GM18873 (cell line): Measurements from ENCODE around the gene GSN.

ENCODE experiments used
- ATAC-seq: cut with Tn5 transposase; IDR thresholded peaks from one replicate; pipeline ENCODE4 v1.9.1; 2021; ENCODE audit warnings: mild to moderate bottlenecking, moderate library complexity, moderate number of reproducible peaks; ENCODE audit not compliant: unreplicated experiment, low FRiP score

The GSN gene

DNA sequence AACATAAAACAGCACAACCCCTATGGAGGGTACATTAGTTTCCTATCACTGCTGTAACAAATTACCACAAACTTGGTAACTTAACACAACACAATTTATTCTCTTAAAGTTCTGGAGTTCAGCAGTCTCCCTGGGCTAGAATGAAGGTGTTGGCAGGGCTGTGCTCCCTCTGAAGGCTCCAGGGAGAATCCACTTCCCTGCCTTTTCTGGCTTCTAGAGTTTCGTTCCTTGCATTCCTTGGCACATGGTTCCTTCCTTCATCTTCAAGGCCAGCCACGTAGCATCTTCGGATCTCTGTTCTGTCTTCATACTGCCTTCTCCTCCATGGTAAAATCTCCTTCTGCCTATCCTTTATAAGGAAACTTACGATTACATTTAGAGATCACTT lies 25.0 kb upstream of the GSN start:
- ATAC-seq: no peak

DNA sequence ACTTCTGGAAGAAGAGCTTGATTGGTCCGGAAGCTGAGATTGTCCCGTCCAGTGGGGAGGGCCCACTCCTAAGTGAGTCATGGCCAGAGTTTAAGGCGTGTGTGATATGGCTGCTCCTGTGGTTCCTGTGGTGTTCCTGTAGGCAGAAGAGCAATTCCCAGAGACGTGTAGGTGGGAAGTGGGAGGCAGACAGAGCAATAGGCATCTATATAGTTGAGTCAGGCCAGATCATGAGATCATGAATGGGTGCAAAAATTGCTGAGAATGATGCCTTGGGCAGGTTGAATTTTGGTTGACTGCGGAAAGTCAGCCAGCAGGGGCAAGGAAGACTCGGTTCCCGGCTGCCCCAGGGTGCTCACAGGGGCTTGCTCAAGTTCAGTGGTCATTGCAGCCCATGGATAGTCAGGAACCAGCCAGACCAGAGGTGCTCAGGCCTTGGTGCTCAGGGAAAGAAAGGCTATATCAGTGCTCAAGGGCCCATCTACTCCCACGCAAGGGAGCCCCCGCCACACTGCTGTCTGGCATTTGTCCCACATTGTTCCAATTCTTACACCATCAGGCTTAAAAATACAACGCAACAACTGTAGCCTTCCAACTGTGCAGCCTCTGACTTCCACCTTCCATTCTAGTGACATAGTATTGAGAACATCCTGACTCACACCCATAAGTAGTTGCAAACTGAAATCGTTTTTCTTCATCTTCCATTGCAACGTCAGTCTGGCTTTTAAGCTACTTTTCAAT lies 21.0 kb upstream of the GSN start:
- no peak for ATAC-seq

DNA sequence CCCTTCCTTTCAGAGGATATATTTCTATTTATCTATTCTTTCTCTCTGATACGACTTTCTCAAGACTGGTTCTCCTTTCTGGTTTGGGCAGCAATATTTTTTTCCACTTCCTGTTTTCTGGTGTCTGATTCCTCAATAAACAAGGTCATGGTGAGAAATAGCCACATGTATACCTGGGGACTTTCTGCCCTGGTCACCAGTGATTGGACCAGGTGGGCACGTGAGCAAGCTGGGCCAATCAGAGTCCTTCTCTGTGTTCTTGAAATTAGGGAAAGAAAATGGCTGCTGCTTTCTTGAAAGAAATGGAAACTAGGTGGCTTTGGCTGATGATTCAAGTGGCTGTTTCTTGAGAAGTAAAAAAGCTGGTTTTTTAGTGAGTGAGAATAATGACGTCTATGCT lies 18.4 kb upstream of the GSN start:
- no peak for ATAC-seq

DNA sequence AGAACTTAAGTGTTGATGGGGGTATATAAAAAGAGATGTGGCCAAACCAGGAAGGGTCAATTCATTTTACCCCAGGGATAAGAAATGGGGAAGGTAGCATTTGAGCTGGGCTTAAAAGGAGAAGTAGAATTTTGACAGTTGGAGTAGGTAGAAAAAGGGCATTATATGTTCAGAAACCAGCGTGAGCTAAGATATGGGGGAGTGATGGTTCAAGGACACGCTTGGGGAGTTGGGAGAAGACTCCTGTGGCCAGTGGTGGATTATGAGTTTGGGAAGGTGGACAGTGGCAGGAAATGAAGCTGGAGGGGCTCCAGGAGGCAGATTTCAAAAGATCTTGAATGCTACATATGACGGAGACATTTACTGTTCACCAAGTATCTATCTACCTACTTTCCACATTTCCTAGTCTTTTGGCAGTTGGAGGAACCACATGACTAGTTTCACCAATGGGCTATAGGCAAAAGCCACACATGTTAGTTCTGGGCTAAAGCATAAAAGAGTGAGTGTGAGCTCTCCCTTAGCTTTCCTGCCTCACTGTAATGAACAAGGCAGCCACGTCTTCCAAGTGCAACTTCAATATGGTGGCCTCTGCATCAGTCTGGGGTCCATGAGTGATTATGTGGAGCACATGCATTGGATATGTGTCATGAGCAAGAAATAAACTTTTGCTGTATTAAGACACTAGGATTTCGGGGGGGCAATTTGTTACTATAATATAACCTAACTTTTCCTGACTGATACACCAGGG lies 15.7 kb upstream of the GSN start:
- ATAC-seq: no peak

DNA sequence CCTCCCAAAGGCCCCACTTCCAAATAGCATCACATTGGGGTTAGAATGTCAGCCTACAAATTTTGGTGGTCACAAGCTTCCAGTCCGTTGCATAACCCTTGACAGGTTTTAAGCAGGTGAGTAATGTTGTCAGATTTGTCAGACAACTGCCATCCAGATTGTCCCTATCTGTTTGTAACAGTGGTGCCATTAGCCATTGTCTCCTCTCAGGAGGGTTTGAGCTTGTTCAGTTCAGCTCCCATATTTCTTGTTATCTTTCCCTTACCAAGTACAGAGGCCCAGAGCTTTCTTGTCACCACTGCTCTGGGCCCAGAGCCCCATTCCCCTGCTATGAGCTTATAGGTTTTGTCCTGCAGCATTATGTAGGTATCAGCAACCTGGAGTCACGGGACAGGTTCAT lies 14.8 kb upstream of the GSN start:
- ATAC-seq: no peak

DNA sequence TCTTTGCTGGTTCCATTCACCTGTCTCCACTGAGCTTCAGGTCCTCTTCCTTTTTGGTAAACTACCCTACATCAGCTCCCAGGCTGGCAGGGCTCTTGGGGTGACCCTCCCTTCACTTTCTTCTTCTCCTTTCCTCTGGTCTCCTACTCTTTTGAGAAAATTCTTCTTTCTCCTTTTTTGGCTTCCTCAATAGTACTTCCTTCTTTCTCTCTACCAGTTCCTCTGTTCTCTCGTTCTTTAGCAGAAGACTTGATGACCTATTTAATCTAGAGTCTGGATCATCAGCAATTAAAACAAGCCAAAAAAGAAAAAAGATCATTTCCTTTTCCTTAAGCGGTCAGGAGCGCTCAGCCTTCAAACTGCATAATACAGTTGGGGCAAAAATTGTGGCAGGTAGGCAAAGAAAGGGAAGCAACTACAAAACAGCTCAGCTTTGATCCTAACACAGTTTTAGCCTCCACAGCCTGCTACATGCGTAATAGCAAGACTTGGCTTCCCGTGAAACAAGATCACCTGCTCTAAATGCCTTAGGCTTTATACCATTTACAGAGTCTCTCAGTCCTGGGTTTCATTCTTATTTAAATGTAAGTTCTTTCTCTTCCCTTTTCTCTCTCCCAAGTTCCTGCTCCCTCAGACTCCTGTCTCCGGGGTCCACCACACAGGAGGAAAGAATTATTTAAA lies 14.0 kb upstream of the GSN start:
- no peak for ATAC-seq

DNA sequence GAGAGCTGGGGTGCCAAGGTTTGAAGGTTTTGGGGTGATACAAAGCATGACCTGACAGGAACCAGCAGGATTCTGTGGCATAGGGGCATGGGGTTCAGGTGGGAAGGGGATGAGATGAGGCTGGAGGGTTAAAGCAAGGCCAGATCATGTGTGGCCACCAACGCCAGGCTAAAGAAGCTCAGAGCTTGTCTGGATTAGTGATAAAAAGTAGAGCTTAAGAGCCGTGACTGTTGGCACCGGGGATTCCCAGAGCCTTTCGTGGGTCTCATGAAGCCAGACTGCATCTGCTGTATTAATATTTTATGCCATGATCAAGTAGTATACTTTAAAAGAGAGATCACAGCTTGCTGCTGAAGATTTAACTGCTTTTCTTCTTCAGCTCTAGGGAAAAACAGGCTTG lies 8.5 kb upstream of the GSN start:
- ATAC-seq: no peak

DNA sequence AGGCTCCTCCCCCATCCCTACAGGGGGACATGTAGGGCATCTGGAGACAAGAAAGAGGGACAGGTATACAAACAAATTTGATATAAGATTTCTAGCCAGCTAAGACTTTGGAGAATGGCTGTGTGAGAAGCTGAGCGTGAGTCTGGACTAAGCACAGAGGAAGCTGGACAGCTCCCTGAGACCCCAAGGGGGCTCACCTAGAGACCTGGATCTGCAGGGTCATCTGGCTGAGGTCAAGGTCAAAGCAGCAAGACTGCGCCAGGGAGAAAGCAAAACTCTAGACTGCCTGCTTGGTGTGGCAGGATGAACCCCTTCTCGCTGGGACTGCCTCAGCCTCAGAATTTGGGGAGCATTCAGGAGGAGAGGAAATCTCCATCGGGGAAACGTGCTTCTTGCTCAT lies 8.0 kb upstream of the GSN start:
- ATAC-seq: no peak

DNA sequence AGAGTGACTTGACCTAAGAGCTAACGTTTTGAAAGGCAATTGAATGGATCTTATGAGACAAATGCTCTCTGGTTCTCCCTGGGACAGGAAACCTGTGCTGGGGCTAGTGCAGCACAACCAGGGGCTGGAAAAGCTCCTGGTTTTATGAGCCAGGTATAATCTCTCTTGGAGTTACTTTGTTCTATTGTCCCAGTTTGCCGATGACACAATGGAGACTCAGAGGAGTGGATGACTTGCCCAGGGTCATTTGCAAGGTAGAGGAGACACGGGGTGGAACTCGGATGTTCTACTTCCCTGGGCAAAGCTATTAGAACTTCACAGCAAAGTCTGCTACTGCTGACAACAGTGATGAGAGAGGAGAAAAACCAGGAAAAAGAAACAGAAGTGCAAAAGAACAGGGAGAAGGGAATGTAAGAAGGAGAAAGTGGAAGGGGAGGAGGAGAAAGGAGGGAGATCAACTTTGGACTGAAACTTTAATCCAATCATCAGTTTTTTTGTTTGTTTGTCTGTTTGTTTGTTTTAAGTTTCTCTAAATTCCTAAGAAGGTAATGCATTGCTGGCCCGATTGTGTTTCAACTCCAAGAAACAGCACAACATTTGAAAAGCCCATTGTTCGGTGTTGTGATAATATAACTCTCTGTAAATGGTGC lies 7.4 kb upstream of the GSN start:
- no peak for ATAC-seq

DNA sequence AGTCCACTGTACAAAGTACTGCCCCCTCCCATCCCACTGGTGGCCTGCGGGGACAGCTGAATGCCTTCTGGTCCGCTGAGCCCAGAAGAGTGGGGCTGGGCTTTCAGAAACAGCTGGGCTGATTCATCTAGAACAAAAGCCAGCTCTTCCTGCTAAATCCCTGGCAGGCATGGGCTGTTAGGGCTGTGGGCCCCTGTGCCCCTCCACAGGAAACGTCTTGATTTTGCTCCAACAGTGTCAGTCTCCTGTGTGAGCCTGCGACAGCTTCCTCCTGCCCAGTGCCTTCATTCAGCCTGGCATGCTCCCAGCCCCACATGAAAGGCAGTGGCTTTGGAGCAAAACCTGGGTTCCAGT lies 6.9 kb upstream of the GSN start:
- no peak for ATAC-seq

DNA sequence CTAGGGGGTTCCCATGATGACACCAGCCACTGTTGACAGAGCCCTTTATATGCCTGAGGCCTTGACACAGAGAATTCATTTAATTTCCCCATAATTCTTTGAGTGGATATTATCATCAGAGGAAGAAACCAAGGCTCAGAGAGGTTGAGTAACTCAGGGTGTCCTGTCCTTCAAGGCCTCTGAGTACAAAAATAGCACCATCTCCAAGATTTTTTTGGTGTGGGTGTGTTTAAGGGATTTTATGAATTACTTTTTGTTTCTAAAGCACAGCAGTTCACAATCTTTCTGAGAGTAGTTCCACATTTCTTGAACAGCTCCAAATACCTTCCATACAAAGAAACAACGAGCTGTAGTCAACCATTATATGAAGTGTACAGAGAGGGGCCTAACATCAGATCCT lies 6.2 kb upstream of the GSN start:
- no peak for ATAC-seq

DNA sequence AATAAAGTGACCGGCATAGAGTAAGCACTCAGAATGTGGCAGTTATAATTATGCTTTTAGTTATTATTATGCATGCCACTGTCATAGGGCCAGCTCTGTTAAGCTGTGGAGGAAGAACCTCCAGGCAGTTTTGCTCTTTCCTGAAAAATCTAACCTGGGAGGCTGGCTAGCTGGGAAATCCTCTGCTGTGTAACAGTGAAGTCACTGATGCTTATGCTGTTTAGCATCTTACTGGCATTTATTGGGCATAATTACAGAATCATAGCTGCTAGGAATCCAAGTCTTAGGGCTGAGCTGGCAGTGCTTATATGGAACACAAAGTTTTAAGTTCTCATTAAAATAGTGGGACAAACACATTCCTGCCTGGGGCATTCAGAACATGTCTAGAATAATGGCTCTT lies 5.5 kb upstream of the GSN start:
- no peak for ATAC-seq

DNA sequence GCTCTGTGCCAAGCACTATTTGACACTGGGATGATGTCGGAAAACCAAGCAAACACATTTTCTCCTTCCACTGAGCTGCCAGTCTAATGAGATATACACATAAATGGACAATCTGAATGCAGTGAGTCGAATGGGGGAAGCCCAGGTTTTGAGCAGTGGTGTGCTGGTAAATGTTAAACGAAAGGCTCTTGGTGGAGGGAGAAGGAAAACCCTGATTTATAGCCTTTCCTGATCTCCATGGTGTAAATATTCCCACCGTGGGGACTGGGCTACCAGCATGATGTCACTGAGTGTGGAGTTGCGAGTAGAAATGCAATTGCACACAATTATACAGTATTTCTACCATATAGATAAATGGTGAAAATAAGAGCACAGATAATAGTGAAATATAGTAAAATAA lies 5.0 kb upstream of the GSN start:
- ATAC-seq: no peak

DNA sequence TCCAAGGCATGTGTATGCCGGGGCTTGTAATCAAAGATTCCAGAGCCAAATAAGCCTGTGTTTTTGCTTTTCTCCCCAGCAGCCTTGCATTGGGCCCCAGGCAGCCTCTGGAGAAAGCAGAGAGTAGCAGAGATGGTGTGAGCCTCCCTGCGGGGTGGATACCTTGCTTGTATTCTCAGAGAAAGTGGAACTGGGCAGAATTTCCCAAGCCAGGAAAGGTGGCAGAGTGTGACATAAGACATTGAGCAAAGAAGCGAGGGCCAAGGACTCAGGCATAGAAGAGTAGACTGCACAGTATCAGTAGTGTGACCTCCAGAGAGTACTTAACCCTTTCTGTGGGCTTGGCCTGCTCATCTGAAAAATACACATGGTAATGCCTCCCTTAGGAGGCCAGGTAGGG lies 1.6 kb upstream of the GSN start:
- ATAC-seq: no peak

DNA sequence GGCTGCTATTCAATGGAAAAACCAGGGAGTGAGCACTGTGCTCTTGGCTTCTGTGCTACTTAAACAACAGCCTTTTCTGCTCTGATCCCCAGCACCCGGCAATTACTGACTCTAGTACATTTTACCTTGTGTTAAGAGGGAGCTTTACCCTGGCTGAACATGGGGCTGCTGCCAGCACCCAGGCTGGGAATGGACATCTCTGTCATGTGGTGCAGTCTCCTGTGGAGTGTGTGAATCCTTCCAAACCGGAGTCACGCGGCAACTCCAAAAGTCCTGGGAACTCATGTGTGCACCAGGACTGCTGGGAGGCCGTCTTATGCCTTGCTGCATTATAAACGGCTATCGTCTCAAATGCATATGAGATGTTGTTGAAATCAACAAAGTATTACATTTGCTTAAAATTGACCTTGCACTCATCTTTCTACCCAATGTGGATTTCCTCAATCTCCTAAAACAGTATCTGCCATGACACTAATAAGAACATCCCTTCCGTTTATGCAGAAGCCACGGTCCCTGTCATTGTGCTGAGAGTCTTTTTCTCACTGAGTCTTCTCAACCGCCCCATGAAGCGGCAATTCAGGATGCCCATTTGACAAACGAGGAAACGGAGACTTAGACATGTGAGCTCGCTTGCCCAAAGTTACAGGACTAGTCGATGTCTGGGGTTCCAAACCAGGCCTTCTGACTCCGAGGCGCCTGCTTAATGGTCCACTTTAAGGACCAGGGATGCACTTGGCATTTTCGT lies 884 bp upstream of the GSN start:
- no peak for ATAC-seq

DNA sequence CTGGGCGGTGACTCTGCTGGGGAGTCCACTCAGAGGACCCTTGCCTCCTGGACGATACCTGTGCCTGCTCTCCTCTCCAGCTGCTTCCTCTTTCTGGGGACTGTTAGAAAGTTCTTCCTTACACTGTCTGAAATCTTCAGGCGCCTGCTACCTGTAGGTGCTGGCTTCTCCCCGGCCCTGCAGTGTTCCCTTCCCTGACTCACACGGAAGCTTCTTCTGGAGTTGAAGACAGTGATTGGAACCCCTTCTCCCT lies 562 bp downstream of the GSN start:
- ATAC-seq: no peak

DNA sequence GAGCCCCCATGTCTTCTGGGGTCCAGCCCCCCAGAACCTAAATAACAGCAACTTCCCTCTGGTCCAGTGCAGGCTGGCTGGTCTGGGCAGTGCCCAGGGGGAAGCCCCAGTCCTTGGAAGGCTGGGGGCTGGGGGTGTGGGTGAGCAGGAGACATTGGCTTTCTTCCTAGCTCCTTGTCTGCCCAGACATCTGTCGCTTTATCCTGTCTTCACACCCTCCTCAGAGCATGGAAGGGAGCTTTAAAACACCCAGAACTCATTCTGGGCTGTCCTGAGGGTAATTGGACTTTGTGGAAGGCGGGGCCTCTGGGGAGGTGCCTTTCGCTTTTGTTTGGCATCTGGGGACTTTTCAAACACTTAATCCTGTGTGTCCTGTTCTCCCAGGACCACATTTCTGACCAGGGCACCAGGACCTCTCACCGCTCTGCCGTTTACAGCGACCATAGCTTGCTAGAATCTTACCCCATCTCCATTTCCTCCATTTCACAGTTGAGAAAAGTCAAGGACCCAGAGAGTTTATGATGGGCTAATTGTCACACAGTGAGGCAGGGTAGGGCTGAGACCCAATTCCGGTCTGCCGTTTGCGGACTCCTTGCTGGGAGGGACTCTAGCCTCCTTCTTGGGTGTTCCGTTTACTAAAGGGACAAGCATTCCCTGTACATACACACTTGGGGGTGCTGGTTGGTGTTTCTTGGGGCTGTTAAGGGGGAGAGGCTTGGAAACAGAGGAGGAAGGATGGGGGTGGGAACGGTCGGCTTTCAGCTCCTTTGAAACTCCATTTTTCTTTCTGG lies 1.1 kb downstream of the GSN start:
- ATAC-seq: no peak

DNA sequence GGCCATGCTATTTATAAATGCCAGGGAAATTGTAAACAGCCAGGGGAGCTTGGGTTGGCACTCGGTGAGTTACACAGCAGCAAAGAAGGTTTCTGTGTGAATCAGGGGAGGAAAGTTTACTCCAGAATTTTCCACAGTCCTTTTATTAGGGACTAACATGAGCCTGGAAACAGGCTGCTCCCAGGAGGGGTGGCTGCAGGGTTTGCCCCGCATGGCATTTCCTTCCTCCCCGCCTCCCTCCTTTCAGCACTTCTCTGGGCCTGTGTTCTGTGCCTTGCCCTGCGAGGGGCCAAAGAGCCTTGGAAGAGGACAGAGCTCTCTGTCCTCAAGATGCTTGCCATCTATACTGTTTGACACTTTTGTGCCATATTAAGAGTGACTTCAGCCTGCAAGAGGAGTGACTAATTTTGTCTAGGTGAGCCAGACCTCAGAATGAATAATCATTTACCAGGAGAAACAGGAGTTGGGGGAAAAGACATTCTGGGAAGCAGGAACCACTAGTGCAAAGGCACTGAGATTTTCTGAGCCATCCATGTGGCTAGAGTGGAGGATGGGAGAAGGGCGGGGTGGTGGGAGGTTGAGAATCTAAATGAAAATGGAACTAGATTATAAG lies 1.8 kb downstream of the GSN start:
- ATAC-seq: no peak

DNA sequence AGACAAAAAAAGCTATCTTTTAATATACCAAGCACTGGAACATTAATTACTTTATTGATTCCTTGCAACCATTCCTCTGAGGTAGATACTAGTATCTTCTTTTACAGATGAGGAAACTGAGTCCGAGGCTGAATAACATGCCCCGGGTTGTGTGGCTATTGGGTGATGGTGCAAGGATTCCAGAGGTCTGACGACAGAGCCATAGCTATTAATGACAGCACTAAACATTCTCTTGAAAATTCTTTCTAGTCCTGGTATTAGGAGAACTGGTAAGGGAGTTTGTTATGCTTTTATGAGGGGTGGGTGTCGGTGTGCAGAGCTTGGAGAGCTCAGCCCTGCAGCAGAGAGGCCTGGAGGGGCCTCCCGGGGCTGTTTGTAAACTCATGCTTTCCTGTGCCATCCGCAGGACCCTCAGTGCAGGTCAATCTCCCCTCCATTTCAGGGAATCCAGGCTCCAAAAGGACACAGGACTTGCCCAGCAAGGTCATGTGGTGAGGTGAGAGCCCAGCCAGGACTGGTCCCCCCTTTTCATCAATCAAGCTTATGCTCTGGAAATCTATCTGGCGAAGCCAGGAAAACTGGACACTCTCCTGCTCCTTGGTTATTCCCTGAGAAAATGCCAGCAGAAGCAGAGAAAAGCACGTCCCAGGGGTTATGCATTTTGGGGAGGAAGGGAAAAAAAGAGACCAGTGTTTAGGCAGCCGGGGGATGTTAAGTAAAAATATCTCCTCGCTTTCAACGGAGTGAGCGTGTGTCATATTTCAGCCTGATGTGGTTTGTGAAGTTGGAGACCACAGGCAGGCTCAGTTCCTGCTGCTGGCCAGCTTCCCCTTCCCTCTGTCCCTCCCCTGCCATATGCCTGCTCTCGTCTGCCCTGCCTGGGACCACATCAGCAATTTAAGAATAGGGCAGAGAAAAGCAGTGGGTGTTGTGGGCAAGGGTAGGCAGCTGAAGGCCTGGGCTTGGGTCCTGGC lies 3.7 kb downstream of the GSN start:
- ATAC-seq: no peak
